B cell (primary cell): ENCODE measurements around the gene CEP350. TPM values are rescaled to one million over a fixed set of nuclear protein-coding genes. Genes with fewer than 3 reads are reported as not detected.

ENCODE experiments used
- ATAC-seq: fragments of 200-7000 bp; cut with Tn5 transposase; one replicate; pipeline ENCODE4 v1.10.0; 2021; ENCODE audit warnings: low read depth, mild to moderate bottlenecking, moderate number of reproducible peaks, moderate library complexity
- CTCF ChIA-PET: fragments of 350-600 bp; sonication (Branson Sonifier 250); formaldehyde crosslinking; loops from one replicate; lab custom pipeline; 2021; ENCODE audit warnings: antibody characterized with exemption, inconsistent platforms; lab: Charles Lee
- POLR2A ChIA-PET: fragments of 350-600 bp; sonication (Branson Sonifier 250); formaldehyde crosslinking; loops from one replicate; lab custom pipeline; 2021; ENCODE audit warnings: antibody characterized with exemption; lab: Charles Lee
- DNase-seq: peaks from one replicate; pipeline ENCODE4 v3.0.0; 2013
- H2AFZ ChIP-seq: 2 replicates; pipeline ENCODE4 v1.6.1; 2012; ENCODE audit warnings: mild to moderate bottlenecking, low read depth, low read length; ENCODE audit not compliant: insufficient read depth, poor library complexity, severe bottlenecking
- H3K27ac ChIP-seq, 2 donors: 1 replicate in 1 of 2; 2 replicates in 1 of 2; pipeline ENCODE4 v1.5.1; 2012 to 2013; ENCODE audit warnings: low read length in 2 of 2, mild to moderate bottlenecking in 2 of 2, moderate library complexity in 1 of 2
- H3K27me3 ChIP-seq, 4 experiments: fragments of 200-600 bp in 1 of 4; sonication (generic) in 1 of 4; replicated peaks in 1 of 4; 1 replicate in 2 of 4; 2 replicates in 2 of 4; pipeline versions ENCODE4 v1.6.1 to v1.7.0; 2013 to 2016; ENCODE audit warnings: low read length in 3 of 4, mild to moderate bottlenecking in 2 of 4, mixed read lengths in 1 of 4, moderate library complexity in 1 of 4; ENCODE audit not compliant: insufficient read depth in 4 of 4, control insufficient read depth in 3 of 4; ENCODE audit errors: control extremely low read depth in 1 of 4
- H3K36me3 ChIP-seq, 2 experiments: replicated peaks in 1 of 2; 1 replicate in 1 of 2; 2 replicates in 1 of 2; pipeline versions ENCODE4 v1.6.1 to v1.7.1; 2013; ENCODE audit warnings: low read length in 1 of 2; ENCODE audit not compliant: insufficient read depth in 2 of 2, control insufficient read depth in 1 of 2; ENCODE audit errors: control extremely low read depth in 1 of 2, extremely low read depth in 1 of 2
- H3K4me1 ChIP-seq, 2 donors: fragments of 200-600 bp in 1 of 2; sonication (generic) in 1 of 2; 1 replicate in 1 of 2; 2 replicates in 1 of 2; pipeline versions ENCODE4 v1.5.1 to v1.6.1; 2013 to 2017; ENCODE audit warnings: low read length in 2 of 2; ENCODE audit not compliant: control insufficient read depth in 2 of 2, insufficient read depth in 2 of 2
- H3K4me2 ChIP-seq: replicated peaks from 2 replicates; pipeline ENCODE3; 2012; ENCODE audit warnings: mild to moderate bottlenecking, low read depth, low read length; ENCODE audit not compliant: poor library complexity, severe bottlenecking
- H3K4me3 ChIP-seq, 5 experiments: fragments of 200-600 bp in 1 of 5; sonication (generic) in 1 of 5; 1 replicate in 3 of 5; 2 replicates in 2 of 5; pipeline versions ENCODE4 v1.5.1 to v1.7.0; 2011 to 2016; ENCODE audit warnings: low read length in 4 of 5, mild to moderate bottlenecking in 4 of 5, low read depth in 2 of 5, control low read depth in 1 of 5, moderate library complexity in 1 of 5; ENCODE audit not compliant: insufficient read depth in 1 of 5; ENCODE audit errors: control extremely low read depth in 1 of 5, extremely low read depth in 1 of 5
- H3K79me2 ChIP-seq: fragments of 200-600 bp; sonication (generic); one replicate; pipeline ENCODE4 v1.6.0; 2016; ENCODE audit warnings: low read length; ENCODE audit not compliant: control insufficient read depth, insufficient read depth
- H3K9ac ChIP-seq: fragments of 200-600 bp; sonication (generic); 2 replicates; pipeline ENCODE4 v1.6.1; 2017; ENCODE audit warnings: mild to moderate bottlenecking, low read length, moderate library complexity
- H3K9me3 ChIP-seq, 3 donors: one replicate each; pipeline versions ENCODE4 v1.6.1 to v1.7.1; 2013; ENCODE audit warnings: low read length in 2 of 3; ENCODE audit not compliant: control insufficient read depth in 2 of 3, insufficient read depth in 1 of 3; ENCODE audit errors: control extremely low read depth in 1 of 3
- H4K20me1 ChIP-seq: 2 replicates; pipeline ENCODE4 v1.6.0; 2012; ENCODE audit warnings: mild to moderate bottlenecking, low read length; ENCODE audit not compliant: insufficient read depth, control insufficient read depth, poor library complexity, severe bottlenecking
- H3K27ac Mint-ChIP-seq: one replicate; pipeline ENCODE4 v1.8.0; 2021; ENCODE audit warnings: mixed read lengths
- H3K27me3 Mint-ChIP-seq: one replicate; pipeline ENCODE4 v1.8.0; 2021; ENCODE audit warnings: mixed read lengths
- H3K4me1 Mint-ChIP-seq: one replicate; pipeline ENCODE4 v1.8.0; 2021; ENCODE audit warnings: mixed read lengths
- H3K4me3 Mint-ChIP-seq: one replicate; pipeline ENCODE4 v1.8.0; 2021; ENCODE audit warnings: mixed read lengths
- H3K9me3 Mint-ChIP-seq: one replicate; pipeline ENCODE4 v1.8.0; 2022; ENCODE audit warnings: mixed read lengths; ENCODE audit not compliant: insufficient read depth
- CTCF ChIP-seq: fragments of 200-600 bp; IDR thresholded peaks from one replicate; pipeline ENCODE4 v1.8.0; 2022; ENCODE audit warnings: antibody characterized with exemption, mild to moderate bottlenecking
- EZH2 ChIP-seq: IDR thresholded peaks from 2 replicates; pipeline ENCODE4 v1.6.1; 2012; ENCODE audit warnings: borderline replicate concordance, low read depth, mild to moderate bottlenecking, moderate library complexity, low read length; ENCODE audit not compliant: insufficient read depth, poor library complexity, severe bottlenecking
- WGBS: methylation state at CpG from one replicate; pipeline ENCODE4 v1.1.5; 2013; ENCODE audit warnings: missing lambda C conversion rate; ENCODE audit not compliant: insufficient coverage; 5-methylcytosine and 5-hydroxymethylcytosine counted together
- intact Hi-C: fragments of 100-400 bp; cut with micrococcal nuclease; formaldehyde crosslinking; loops from one replicate; pipeline ENCODE4 v1.10.0; 2022
- polyA plus RNA-seq: library from polyadenylated mRNA; depleted of rRNA; stranded (reverse); fragments of >200 nt; gene quantifications from 2 replicates; pipeline ENCODE4 v1.2.3, GENCODE V29; 2012
- total RNA-seq, 2 donors: library from RNA; stranded (reverse); fragments of 120-200 nt in 1 of 2; gene quantifications; 1 replicate in 1 of 2; 2 replicates in 1 of 2; pipeline versions ENCODE4 v1.2.3 to v1.2.4, GENCODE V29; 2013 to 2022

CEP350 gene
- total and polyA plus RNA-seq, 2 donors (not counting 1 experiment from before 2014, with no cell fraction given): 7.4 to 92.3 TPM

DNA sequence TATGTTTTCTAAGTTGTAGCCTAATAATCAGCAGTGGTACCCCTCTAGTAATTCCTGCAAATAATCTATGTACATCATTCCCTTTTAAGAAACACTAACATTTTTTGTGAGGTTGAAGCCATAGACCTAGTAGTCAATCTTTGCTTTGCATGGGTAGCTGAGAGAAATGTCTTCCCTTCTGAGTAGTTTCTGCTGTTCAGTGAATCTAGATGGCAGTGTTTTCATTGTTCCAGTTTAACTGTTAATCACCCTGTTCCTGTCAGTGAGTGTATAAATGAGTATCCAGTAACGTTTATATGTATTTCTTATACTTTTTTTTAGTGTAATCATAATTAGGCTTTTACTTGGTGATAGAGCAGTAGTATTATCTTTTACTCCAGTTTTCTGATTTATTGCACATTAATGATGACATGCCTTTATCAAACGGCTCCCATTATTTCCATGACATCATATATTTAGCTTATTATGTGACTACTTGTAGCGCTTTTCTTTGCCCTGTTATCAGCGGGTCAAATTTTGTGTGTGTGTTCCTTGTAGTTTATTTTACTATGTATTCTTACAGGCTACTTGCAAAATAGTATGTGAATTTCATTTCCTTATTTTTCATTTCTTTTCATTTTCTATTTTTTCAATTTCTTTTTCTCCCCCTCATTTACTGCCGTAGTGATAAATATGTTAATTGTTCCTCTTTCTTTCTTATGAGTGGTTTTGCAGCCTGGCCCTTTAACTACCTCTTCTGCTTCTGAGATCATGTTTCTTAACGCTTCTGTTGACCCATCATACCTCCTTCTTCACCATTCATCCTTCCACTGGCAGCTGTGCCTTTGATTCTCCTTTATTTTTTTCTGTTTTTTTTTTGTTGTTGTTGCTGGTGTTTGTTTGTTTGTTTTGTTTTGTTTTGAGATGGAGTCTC, 18.8 kb downstream of the CEP350 start:
- Mint-ChIP-seq H3K9me3 (no peaks in the 10 kb centered on the region), H3K4me1 (peaks cover 64% of the 10 kb centered on the region), H3K27me3 (no peaks in the 10 kb centered on the region), H3K4me3 (peak overlapping the region; percentile 8), H3K27ac (no peak overlapping the region)
- H3K79me2 ChIP-seq: peaks cover 97% of the 10 kb centered on the region
- H3K4me1 ChIP-seq: peaks cover 26 to 47% of the 10 kb centered on the region in 2 donors
- intact Hi-C loops: no loop called here
- DNase-seq (peak; percentile 30), ATAC-seq (no peak)
- H3K9me3 ChIP-seq: no peaks in the 10 kb centered on the region
- no peaks in the 10 kb centered on the region for H3K27me3 ChIP-seq
- peak overlapping the region in 1 of 2 donors; percentile 52 for H3K27ac ChIP-seq
- WGBS: no CpG with 5 or more reads among the region's 6 CpGs
- peak overlapping the region; percentile 21 for H2AFZ ChIP-seq
- H3K36me3 ChIP-seq: peaks cover 0 to 4% of the 10 kb centered on the region in 2 experiments
- peaks cover 41% of the 10 kb centered on the region for H4K20me1 ChIP-seq
- no peak overlapping the region for H3K4me3 ChIP-seq
- ChIA-PET POLR2A (no interaction called here), CTCF (no interaction called here)
- H3K9ac ChIP-seq: peak overlapping the region; percentile 13
- peak overlapping the region; percentile 53 for H3K4me2 ChIP-seq
- TF ChIP-seq EZH2: no peak
- no peak for TF ChIP-seq CTCF
